GM21381 (cell line): Measurements from ENCODE around the gene KCNV2.
A peak's percentile ranks its signal among the peaks of the same experiment; 100 is the strongest.
"Not testable (repeated sequence)": the region's sequence is repeated elsewhere in the genome, so short reads cannot be mapped to it uniquely, and the experiment has no call there.

ENCODE experiments used
- ATAC-seq: cut with Tn5 transposase; IDR thresholded peaks from one replicate; pipeline ENCODE4 v1.9.1; 2021; ENCODE audit warnings: mild to moderate bottlenecking, moderate library complexity; ENCODE audit not compliant: unreplicated experiment

Gene KCNV2

GRCh38 chr9:2717385-2717784 lies at the start of gene KCNV2:
TSS of gene KCNV2 (plus strand) at chr9:2717510. CDS start at chr9:2717740, 230 bp downstream.
- no peak for ATAC-seq

- ATAC-seq, result no peak
Measured at GRCh38 chr9:2673161-2673560, 44.1 kb upstream of the KCNV2 start.

DNA sequence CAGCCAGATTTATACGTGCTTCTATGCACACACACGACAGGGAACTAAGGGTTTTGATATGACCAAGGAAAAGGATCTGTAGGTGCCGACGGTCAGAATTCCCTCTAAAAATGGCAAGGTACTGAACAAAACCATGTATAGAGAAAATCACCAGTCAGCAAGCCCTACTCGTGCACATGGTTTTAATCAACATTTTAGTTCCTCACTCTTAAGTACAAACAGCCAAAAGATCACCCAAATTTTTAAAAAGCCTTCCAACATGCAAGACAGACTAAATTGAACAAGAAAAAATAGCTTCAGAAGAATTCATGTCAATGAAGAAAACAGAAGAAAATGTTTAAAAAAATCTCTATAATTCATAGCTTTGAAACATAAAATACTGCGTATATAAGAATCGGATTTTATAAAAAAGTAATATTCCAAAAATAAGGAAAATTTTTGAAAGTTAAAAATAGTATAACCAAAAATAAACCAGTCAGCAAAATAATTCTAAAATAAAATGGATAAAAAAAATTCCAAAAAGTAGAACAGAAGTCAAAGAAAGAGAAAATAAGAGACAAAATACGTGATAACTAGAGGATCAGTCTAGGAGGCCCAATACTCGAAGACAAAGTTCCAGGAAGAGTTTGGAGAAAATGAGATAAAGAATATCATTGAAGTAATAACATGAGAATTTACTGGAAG lies 43.0 kb upstream of the KCNV2 start:
- no peak for ATAC-seq

GRCh38 chr9:2675834-2676233 lies 41.5 kb upstream of the KCNV2 start:
- no peak for ATAC-seq

DNA sequence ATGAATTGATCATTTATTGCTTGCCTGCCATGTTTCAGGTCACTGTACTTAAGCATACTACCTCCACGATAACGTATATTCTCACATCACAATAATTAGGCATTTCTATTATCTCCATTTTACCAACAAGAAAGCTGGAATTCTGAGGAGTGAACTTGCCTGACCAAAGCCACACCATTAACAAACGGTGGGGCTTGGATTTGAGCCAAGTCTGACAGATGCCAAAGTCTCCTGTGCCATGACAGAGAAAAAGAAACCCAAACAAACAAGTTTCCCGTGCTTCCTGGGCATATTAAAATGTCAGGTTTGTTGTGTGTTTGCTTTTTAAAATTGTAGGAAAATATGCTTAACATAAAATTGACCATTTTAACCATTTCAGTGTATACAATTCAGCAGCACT lies 40.8 kb upstream of the KCNV2 start:
- ATAC-seq, result no peak

DNA sequence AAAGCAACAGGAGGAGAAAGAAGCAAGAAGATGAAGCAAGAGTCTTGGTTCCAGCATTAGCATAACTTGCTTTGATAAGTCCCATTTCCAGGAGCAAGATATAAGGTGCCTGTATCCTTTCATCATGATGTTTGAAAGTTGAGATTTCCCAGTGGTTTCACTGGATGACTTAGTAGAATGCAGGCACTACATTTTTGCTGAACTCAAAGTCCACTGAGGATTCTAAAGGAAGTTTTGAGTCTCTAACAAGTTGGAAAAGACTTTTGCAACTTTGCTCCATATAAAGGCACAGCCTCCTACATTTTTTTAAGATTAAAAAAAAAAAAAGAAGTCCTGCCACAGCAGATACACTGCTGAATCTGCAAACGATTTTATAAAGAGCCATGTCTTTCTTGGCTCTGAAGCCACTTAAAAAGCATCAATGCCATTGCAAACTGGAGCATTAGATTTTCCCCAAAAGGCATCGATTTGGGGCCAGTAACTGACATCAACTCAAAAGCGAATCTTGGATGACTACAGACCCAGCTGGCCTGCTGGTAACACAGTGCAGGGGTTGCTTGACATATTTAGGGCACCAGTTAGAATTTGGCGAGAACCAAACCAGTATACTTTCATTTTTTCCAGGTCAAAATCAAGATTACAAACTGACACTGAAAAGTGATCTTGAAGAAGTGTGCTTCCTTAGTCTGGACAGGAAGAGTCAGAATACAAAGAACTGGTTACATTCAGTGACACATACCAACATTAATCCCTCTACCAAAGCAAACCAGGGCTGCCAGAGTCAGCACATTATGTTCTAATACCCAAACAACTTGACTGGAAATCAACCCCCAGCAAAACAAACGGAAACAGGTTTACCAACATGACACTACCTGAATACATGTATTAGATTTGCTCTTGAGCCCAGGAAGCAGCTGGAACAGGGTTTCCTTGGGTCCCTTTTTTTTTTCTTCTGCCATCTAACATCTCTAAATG lies 39.1 kb upstream of the KCNV2 start:
- ATAC-seq, result no peak

DNA sequence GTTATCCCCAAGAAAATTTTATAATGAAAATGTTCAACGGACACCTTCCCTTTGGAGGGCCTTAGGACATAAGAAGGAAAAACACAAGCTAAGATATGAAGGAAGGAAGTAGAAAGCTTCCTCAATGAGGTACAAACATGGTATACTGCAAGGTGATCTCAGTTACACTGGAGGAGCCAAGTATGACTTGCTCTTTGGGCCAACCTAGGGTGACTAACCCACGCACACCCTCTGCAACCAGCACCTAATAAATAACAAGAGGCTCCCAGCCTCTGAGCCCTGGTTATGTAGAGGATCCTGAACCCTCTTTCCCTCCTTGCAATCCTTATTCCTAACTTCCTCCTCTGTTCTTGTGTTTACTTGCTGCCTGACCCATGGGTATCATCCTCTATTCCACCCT lies 38.3 kb upstream of the KCNV2 start:
- ATAC-seq, result no peak

GRCh38 chr9:2681981-2682380 lies 35.3 kb upstream of the KCNV2 start:
- no peak for ATAC-seq

DNA sequence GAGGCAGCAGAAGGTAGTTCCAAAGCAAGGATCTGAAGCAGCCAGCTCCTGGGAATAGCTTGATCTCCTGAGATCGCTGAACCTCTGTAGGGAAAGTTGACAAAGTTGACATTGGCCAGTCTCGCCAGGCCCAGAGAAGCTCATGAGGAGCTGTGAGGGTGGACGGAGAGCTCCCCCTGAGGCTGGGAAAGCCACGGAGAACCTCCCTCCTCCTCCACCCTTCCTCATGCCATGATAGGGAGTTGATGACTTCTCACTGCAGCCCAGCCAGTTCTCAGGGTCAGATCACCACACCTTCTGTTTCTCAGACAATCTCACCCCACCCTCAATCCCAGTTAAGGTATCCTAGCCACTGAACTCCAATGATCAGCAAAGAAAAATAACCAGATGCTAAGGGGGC lies 30.4 kb upstream of the KCNV2 start:
- no peak for ATAC-seq

GRCh38 chr9:2688636-2689035 lies 28.7 kb upstream of the KCNV2 start:
- no peak for ATAC-seq

DNA sequence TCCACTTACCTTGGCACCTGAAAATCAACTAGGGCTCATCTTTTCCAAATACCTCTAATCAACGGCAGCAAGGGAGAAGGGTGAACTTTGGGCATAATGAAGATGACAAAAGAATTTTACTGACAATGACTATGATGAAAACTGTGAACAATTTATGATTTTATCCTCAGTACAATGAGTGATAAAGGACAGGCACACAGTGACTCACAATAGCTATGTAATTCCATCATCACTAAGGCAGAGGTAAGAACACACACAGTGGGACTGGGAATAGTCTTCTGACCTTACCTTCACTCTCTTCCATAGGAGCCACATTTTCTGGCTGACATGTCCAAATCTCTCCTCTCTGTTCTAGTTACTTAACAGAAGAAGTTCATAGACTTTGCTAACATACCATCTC lies 26.1 kb upstream of the KCNV2 start:
- ATAC-seq, result no peak

GRCh38 chr9:2691626-2692025 lies 25.7 kb upstream of the KCNV2 start:
- no peak for ATAC-seq

DNA sequence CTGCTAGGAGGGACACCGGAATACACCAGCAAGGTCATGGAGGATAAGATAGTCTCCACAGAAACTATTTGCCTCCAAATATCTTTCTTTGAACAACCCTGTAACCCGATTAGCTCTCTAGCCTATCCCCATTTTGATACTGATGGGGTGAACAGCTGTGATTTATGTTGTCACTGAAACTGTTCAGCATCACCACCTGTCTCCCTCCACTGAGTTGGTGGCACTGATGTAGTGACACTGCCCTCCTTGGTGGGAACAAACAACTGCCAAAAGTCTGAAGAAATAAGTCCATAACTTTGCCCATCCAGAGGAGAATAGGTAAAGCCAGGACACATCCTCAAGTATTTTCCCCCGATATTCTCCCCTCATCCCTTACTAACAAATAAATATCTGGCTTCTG lies 24.3 kb upstream of the KCNV2 start:
- ATAC-seq, result no peak

GRCh38 chr9:2697492-2697891 lies 19.8 kb upstream of the KCNV2 start:
- ATAC-seq, result peak; percentile 80

- ATAC-seq, result no peak
Measured at GRCh38 chr9:2700398-2700797, 16.9 kb upstream of the KCNV2 start.

- no peak for ATAC-seq
Measured at GRCh38 chr9:2700909-2701550, 16.3 kb upstream of the KCNV2 start.

DNA sequence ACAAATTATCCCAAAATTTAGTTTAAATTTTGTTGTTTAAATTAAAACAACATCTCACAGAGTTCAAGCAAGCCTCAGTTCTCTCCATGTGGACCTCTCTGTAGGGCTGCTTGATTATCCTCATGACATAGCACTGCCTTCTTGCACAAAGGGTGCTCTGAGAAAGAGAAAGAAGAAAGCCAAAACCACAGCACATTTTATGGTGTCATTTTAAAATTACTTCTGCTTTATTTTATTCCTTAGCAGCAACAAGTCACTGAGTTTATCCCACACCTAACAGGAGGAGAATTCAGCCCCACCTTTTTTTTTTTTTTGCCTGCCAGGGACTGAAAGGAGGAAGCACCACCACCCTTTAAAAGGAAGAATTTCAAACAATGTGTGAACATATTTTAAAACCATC lies 12.8 kb upstream of the KCNV2 start:
- ATAC-seq, result no peak

DNA sequence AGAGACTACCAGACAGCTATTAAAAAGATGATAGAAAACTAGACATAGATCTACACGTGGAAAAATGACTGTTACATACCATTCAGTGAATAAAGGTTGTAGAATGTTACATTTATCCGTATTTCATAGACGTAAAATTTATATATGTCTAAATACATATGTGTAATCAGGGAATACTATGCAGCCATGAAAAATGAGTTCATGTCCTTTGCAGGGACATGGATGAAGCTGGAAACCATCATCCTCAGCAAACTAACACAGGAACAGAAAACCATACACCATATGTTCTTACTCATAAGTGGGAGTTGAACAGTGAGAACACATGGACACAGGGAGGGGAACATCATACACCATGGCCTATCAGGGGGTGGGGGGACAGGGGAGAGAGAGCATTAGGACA lies 10.1 kb upstream of the KCNV2 start:
- ATAC-seq, result not testable (repeated sequence)

DNA sequence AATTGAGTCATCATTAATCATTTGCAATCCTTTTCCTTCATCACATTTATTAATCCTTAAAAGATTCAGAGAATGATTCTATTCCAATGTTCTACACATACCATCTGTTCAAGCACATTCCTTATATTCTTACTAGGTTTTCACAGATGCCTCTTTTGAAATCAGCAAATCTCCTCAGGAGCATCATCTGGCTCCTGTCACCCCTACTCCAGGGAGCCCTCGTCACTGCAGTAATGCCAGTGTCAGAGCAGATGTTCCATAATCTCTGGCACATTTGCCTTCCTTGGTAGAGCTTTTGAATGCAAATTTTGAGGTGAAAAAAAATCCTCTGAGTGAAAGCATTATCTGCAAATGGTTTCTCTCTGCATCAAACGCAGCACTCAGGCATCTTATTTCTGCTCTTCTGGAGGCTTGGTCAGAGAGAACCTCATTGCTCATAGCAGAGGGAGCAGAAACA lies 7.6 kb upstream of the KCNV2 start:
- no peak for ATAC-seq

DNA sequence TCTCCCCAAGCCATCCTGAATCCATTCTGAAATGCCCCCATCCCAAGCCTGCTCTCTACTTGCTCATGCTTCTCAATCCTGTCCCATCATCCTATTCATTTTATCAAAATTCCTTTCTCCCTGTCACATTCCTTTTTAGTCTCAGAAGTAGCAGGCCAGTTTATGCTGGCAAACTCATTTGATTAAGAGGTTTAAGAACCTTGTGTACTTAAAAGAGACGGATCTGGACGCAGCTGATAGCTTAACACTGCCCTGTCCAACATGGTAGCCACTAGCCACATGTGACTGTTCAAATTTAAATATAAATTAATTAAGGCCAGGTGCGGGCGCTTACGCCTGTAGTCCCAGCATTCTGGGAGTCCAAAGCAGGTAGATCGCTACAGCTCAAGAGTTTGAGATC lies 5.6 kb upstream of the KCNV2 start:
- no peak for ATAC-seq

GRCh38 chr9:2718001-2718697 lies 839 bp downstream of the KCNV2 start:
- ATAC-seq, result no peak
